Prostate gland (tissue), 2 donors: ENCODE measurements around the gene PDS5A. TPM values are rescaled to one million over a fixed set of nuclear protein-coding genes. Genes with fewer than 3 reads are reported as not detected.
"Not testable (repeated sequence)": the region's sequence is repeated elsewhere in the genome, so short reads cannot be mapped to it uniquely, and the experiment has no call there.

Experiments
- DNase-seq: peaks from one replicate; pipeline ENCODE4 v3.0.0-alpha.2; 2019; ENCODE audit warnings: low spot score
- H3K27ac ChIP-seq, 2 donors: fragments of 200-600 bp; sonication (generic); 2 replicates each; pipeline ENCODE4 v1.5.1; 2017 to 2019
- H3K27me3 ChIP-seq: fragments of 200-600 bp; sonication (generic); replicated peaks from 2 replicates; pipeline ENCODE4 v1.5.1; 2019; ENCODE audit not compliant: insufficient read depth
- H3K36me3 ChIP-seq, 2 donors: fragments of 200-600 bp; sonication (generic); 1 replicate in 1 of 2; 2 replicates in 1 of 2; pipeline versions ENCODE4 v1.5.1 to v1.8.1; 2017 to 2019
- H3K4me1 ChIP-seq: fragments of 200-600 bp; sonication (generic); replicated peaks from 2 replicates; pipeline ENCODE4 v1.5.1; 2019
- H3K4me3 ChIP-seq, 2 donors: fragments of 200-600 bp; sonication (generic); 2 replicates each; pipeline ENCODE4 v1.5.1; 2017 to 2019
- H3K9me3 ChIP-seq: fragments of 200-600 bp; sonication (generic); 2 replicates; pipeline ENCODE4 v1.5.1; 2017
- CTCF ChIP-seq, 4 experiments: fragments of 200-600 bp in 2 of 4; fragments of 450-650 bp in 2 of 4; sonication (generic) in 2 of 4; IDR thresholded peaks; 1 replicate in 3 of 4; 2 replicates in 1 of 4; pipeline ENCODE4 v1.5.1; 2016 to 2019; ENCODE audit warnings: antibody characterized with exemption in 4 of 4, mild to moderate bottlenecking in 2 of 4, moderate library complexity in 2 of 4
- POLR2A ChIP-seq: fragments of 450-650 bp; IDR thresholded peaks from one replicate; pipeline ENCODE4 v1.6.1; 2016; ENCODE audit warnings: antibody characterized with exemption, mild to moderate bottlenecking
- POLR2AphosphoS5 ChIP-seq: sonication (generic); formaldehyde crosslinking; IDR thresholded peaks from one replicate; pipeline ENCODE4 v1.6.1; 2017; ENCODE audit warnings: antibody characterized with exemption
- WGBS: methylation state at CpG from one replicate; pipeline ENCODE4 v1.1.5; 2018; 5-methylcytosine and 5-hydroxymethylcytosine counted together
- intact Hi-C: fragments of 100-400 bp; cut with DNase I; formaldehyde crosslinking; loops from one replicate; pipeline ENCODE4 v1.14.2; 2022
- total RNA-seq, 2 donors: library from RNA; depleted of rRNA; stranded (reverse); fragments of >200 nt; gene quantifications; one replicate each; pipeline ENCODE4 v1.1.0, GENCODE V29; 2016

PDS5A gene
- total RNA-seq, 2 donors from 2014 or later: 55.7 to 57.0 TPM

GRCh38 chr4:39822662-39823061, 155.0 kb downstream of the PDS5A start:
- Histone ChIP-seq H3K27me3 (no peaks in the 10 kb centered on the region), H3K4me1 (no peaks in the 10 kb centered on the region), H3K4me3 (no peak overlapping the region), H3K27ac (no peak overlapping the region), H3K36me3 (no peaks in the 10 kb centered on the region), H3K9me3 (no peaks in the 10 kb centered on the region)
- intact Hi-C loops: no loop called here
- TF ChIP-seq CTCF (IDR thresholded peaks at IDR 0.05) (no peak), POLR2AphosphoS5 (no peak), POLR2A (no peak)
- DNase-seq: no peak

GRCh38 chr4:39821951-39822350, 155.8 kb downstream of the PDS5A start:
- Histone ChIP-seq H3K4me1 (no peaks in the 10 kb centered on the region), H3K27ac (no peak overlapping the region), H3K4me3 (no peak overlapping the region), H3K36me3 (no peaks in the 10 kb centered on the region), H3K27me3 (no peaks in the 10 kb centered on the region), H3K9me3 (no peaks in the 10 kb centered on the region)
- WGBS: 98% methylated on average over 9 of the region's 9 CpGs
- intact Hi-C loops: no loop called here
- TF ChIP-seq CTCF (IDR thresholded peaks at IDR 0.05): no peak
- no peak for TF ChIP-seq POLR2A
- TF ChIP-seq POLR2AphosphoS5: no peak
- no peak for DNase-seq

- 65% methylated on average over 5 of the region's 5 CpGs for WGBS
- DNase-seq: no peak
- Histone ChIP-seq H3K36me3 (no peaks in the 10 kb centered on the region), H3K4me3 (no peak overlapping the region), H3K4me1 (no peaks in the 10 kb centered on the region), H3K9me3 (no peaks in the 10 kb centered on the region), H3K27me3 (no peaks in the 10 kb centered on the region), H3K27ac (no peak overlapping the region)
- intact Hi-C loops: no loop called here
- no peak for TF ChIP-seq CTCF (IDR thresholded peaks at IDR 0.05)
These were observed 157.5 kb downstream of the PDS5A start for GRCh38 chr4:39820186-39820585.

GRCh38 chr4:39818646-39819045, 159.1 kb downstream of the PDS5A start:
- TF ChIP-seq POLR2A: no peak
- TF ChIP-seq CTCF (IDR thresholded peaks at IDR 0.05): no peak
- no peak for TF ChIP-seq POLR2AphosphoS5
- Histone ChIP-seq H3K27ac (no peak overlapping the region), H3K4me1 (no peaks in the 10 kb centered on the region), H3K36me3 (no peaks in the 10 kb centered on the region), H3K4me3 (no peak overlapping the region), H3K27me3 (no peaks in the 10 kb centered on the region), H3K9me3 (no peaks in the 10 kb centered on the region)
- no peak for DNase-seq
- 85% methylated on average over 5 of the region's 5 CpGs for WGBS
- intact Hi-C loops: no loop called here

GRCh38 chr4:39814403-39815185, 163.1 kb downstream of the PDS5A start:
- no peak for DNase-seq
- WGBS: 73% methylated on average over 7 of the region's 7 CpGs
- intact Hi-C loops: no loop called here
- no peaks in the 10 kb centered on the region for H3K36me3 ChIP-seq
- no peak overlapping the region for H3K27ac ChIP-seq
- H3K4me1 ChIP-seq: no peaks in the 10 kb centered on the region
- H3K27me3 ChIP-seq: no peaks in the 10 kb centered on the region
- H3K9me3 ChIP-seq: no peaks in the 10 kb centered on the region
- no peak for TF ChIP-seq CTCF (IDR thresholded peaks at IDR 0.05)
- no peak for TF ChIP-seq POLR2AphosphoS5
- TF ChIP-seq POLR2A: no peak
- H3K4me3 ChIP-seq: no peak overlapping the region

- H3K27ac ChIP-seq, DNase-seq, H3K36me3 ChIP-seq, H3K4me3 ChIP-seq, H3K27me3 ChIP-seq, H3K9me3 ChIP-seq, H3K4me1 ChIP-seq, intact Hi-C loops: not testable (repeated sequence)
- 65% methylated on average over 2 of the region's 2 CpGs for WGBS
These were observed 163.9 kb downstream of the PDS5A start for GRCh38 chr4:39813761-39814160.

GRCh38 chr4:39813033-39813432, 164.7 kb downstream of the PDS5A start:
- H3K9me3 ChIP-seq, H3K4me1 ChIP-seq, DNase-seq, H3K27ac ChIP-seq, H3K4me3 ChIP-seq, intact Hi-C loops, H3K27me3 ChIP-seq, H3K36me3 ChIP-seq: not testable (repeated sequence)
- WGBS: 0% methylated on average over 1 of the region's 1 CpG
